ENCODE results near the gene CALHM4. TPM values are rescaled to one million over a fixed set of nuclear protein-coding genes. Genes with fewer than 3 reads are reported as not detected.

The CALHM4 gene
- total and polyA plus RNA-seq, 2 of the 8 experiments (the other 6 are each of a cell fraction or from before 2014, with no cell fraction given): not detected

GRCh38 chr6:116531675-116532570, 21.6 kb upstream of the CALHM4 start (continued):
- TF ChIP-seq RAD21 (IDR thresholded peaks at IDR 0.05 in 1 of 2, conservative IDR thresholded peaks at IDR 0.05 in 1 of 2; ENCODE audit: low read depth in 2 of 2, low read length in 2 of 2) (peak; percentile 66 to 74), CHD1 (IDR thresholded peaks at IDR 0.05; ENCODE audit: low read depth, low read length) (no peak), GABPA (IDR thresholded peaks at IDR 0.05; ENCODE audit: borderline replicate concordance, insufficient read depth, low read length) (no peak)
